K562 (cell line): Measurements from ENCODE around the gene HES4. TPM values are rescaled to one million over a fixed set of nuclear protein-coding genes. Genes with fewer than 3 reads are reported as not detected.

ENCODE experiments used
- ARID3B ChIP-seq: fragments of 250-450 bp; sonication (Bioruptor Pico); IDR thresholded peaks from 2 replicates; pipeline ENCODE4 v1.4.0; 2020; ENCODE audit warnings: borderline replicate concordance
- BCOR ChIP-seq: fragments of 450-650 bp; IDR thresholded peaks from 2 replicates; pipeline ENCODE4 v1.6.1; 2016
- CBFB ChIP-seq: sonication (generic); formaldehyde crosslinking; IDR thresholded peaks from 2 replicates; pipeline ENCODE4 v1.4.0; 2020; ENCODE audit warnings: mild to moderate bottlenecking, missing genetic modification reagents
- E2F4 ChIP-seq: sonication (generic); formaldehyde crosslinking; IDR thresholded peaks from 2 replicates; pipeline ENCODE4 v1.8.0; 2022; ENCODE audit warnings: mild to moderate bottlenecking, low read depth, missing genetic modification reagents
- ETS1 ChIP-seq: conservative IDR thresholded peaks from 2 replicates; pipeline ENCODE4 v1.6.1; 2011; ENCODE audit warnings: low read depth, mild to moderate bottlenecking, low read length; ENCODE audit not compliant: control insufficient read depth
- EZH2 ChIP-seq: IDR thresholded peaks from 2 replicates; pipeline ENCODE4 v1.6.1; 2012; ENCODE audit warnings: low read depth, mild to moderate bottlenecking, inconsistent platforms, low read length, borderline replicate concordance
- NR3C1 ChIP-seq: sonication (generic); formaldehyde crosslinking; IDR thresholded peaks from 2 replicates; pipeline ENCODE4 v1.8.1; 2022; ENCODE audit warnings: missing genetic modification reagents
- OTX1 ChIP-seq: fragments of 450-650 bp; formaldehyde crosslinking; IDR thresholded peaks from 2 replicates; pipeline ENCODE4 v1.4.0; 2022; ENCODE audit warnings: mild to moderate bottlenecking
- PHF8 ChIP-seq: fragments of 200-600 bp; sonication (generic); IDR thresholded peaks from 2 replicates; pipeline ENCODE4 v1.6.1; 2012; ENCODE audit warnings: mixed run types, mild to moderate bottlenecking, inconsistent platforms, low read length, moderate library complexity, borderline replicate concordance
- POLR2G ChIP-seq: fragments of 200-400 bp; formaldehyde crosslinking; IDR thresholded peaks from 2 replicates; pipeline ENCODE4 v1.6.1; 2017; ENCODE audit warnings: low read depth, mild to moderate bottlenecking, antibody characterized with exemption, low read length, moderate library complexity
- POU5F1 ChIP-seq: fragments of 150-350 bp; IDR thresholded peaks from 2 replicates; pipeline ENCODE4 v1.6.1; 2014; ENCODE audit warnings: borderline replicate concordance, low read length, low read depth, mild to moderate bottlenecking; ENCODE audit not compliant: partially characterized antibody
- PPARD ChIP-seq: fragments of 250-450 bp; sonication (Bioruptor Pico); IDR thresholded peaks from 2 replicates; pipeline ENCODE4 v1.8.0; 2022; ENCODE audit warnings: inconsistent platforms, mild to moderate bottlenecking, moderate library complexity
- RBBP5 ChIP-seq: fragments of 200-600 bp; sonication (generic); IDR thresholded peaks from 2 replicates; pipeline ENCODE4 v1.6.1; 2012; ENCODE audit warnings: borderline replicate concordance, mild to moderate bottlenecking, low read length, control low read depth, inconsistent platforms; ENCODE audit not compliant: insufficient read depth, poor library complexity, severe bottlenecking
- RBFOX2 ChIP-seq: fragments of 200-400 bp; formaldehyde crosslinking; IDR thresholded peaks from 2 replicates; pipeline ENCODE4 v1.6.1; 2017; ENCODE audit warnings: low read depth, mild to moderate bottlenecking, low read length, moderate library complexity
- RUNX1 ChIP-seq: sonication (generic); IDR thresholded peaks from 2 replicates; pipeline ENCODE4 v1.6.1; 2016; ENCODE audit warnings: antibody characterized with exemption, low read depth
- SMARCA5 ChIP-seq: fragments of 450-650 bp; IDR thresholded peaks from 2 replicates; pipeline ENCODE4 v1.6.1; 2016
- SRSF1 ChIP-seq: fragments of 200-400 bp; formaldehyde crosslinking; IDR thresholded peaks from 2 replicates; pipeline ENCODE4 v1.6.1; 2017; ENCODE audit warnings: mild to moderate bottlenecking, low read depth, low read length, moderate library complexity
- ZBTB2 ChIP-seq: fragments of 450-650 bp; IDR thresholded peaks from 2 replicates; pipeline ENCODE4 v1.6.1; 2016; ENCODE audit warnings: antibody characterized with exemption
- ZBTB26 ChIP-seq: fragments of 450-650 bp; formaldehyde crosslinking; IDR thresholded peaks from 2 replicates; pipeline ENCODE4 v1.4.0; 2022; ENCODE audit warnings: missing genetic modification characterization
- ZNF668 ChIP-seq: fragments of 250-450 bp; sonication (Bioruptor Pico); IDR thresholded peaks from 2 replicates; pipeline ENCODE4 v1.8.0; 2022; ENCODE audit warnings: mild to moderate bottlenecking, inconsistent platforms
- ZNF830 ChIP-seq: fragments of 250-450 bp; sonication (Bioruptor Pico); IDR thresholded peaks from 2 replicates; pipeline ENCODE4 v1.5.0; 2021; ENCODE audit warnings: mild to moderate bottlenecking
- polyA plus RNA-seq, 8 experiments: library from polyadenylated mRNA; depleted of rRNA in 4 of 8; stranded (reverse) in 5 of 8; unstranded in 3 of 8; fragments of >200 nt; fragmentation: Nextera tagmentation in 2 of 8; fragmentation: Illumina TruSeq in 1 of 8; extraction: Ambion mirVana in 2 of 8; extraction: Trizol in 1 of 8; gene quantifications; 2 replicates each; pipeline versions ENCODE4 v1.2.1 to v1.2.3, GENCODE V29; 2011 to 2014; ENCODE audit warnings: inconsistent platforms in 1 of 8, missing spikeins in 1 of 8
- total RNA-seq, 7 experiments: library from RNA; depleted of rRNA in 6 of 7; stranded (reverse); fragments of >200 nt in 6 of 7; fragmentation: Illumina TruSeq in 2 of 7; extraction: Trizol in 2 of 7; gene quantifications; 2 replicates each; pipeline versions ENCODE4 v1.2.1 to v1.2.3, GENCODE V29; 2011 to 2021; ENCODE audit warnings: low replicate concordance in 1 of 7

HES4 gene
- total and polyA plus RNA-seq, 9 of the 15 experiments (the other 6 are each of a cell fraction or from before 2014, with no cell fraction given): 0.21 to 43.7 (median 5.3) TPM; not detected in 2

GRCh38 chr1:1019122-1019999 is 19.5 kb upstream of the HES4 start (continued):
- TF ChIP-seq RBFOX2: peak; percentile 52
- no peak for TF ChIP-seq RBBP5
- no peak for TF ChIP-seq POU5F1
- peak; percentile 78 for TF ChIP-seq POLR2G
- TF ChIP-seq ETS1: 0 out of 2 replicates have a peak, but pooled peaks have one; percentile 35
- TF ChIP-seq ZNF668: no peak
- no peak for TF ChIP-seq RUNX1
- TF ChIP-seq NR3C1 (CRISPR knock-in tag): no peak
- TF ChIP-seq BCOR: peak; percentile 99
- TF ChIP-seq ZNF830 (CRISPR knock-in tag): no peak
- TF ChIP-seq PHF8: peak; percentile 65; the same call in 1 of the 2 replicates
- TF ChIP-seq OTX1 (CRISPR knock-in tag): 0 out of 2 replicates have a peak, but pooled peaks have one; percentile 5
- TF ChIP-seq EZH2: no peak
- no peak for TF ChIP-seq ZBTB2
- TF ChIP-seq CBFB (CRISPR knock-in tag): no peak
- 0 out of 2 replicates have a peak, but pooled peaks have one; percentile 21 for TF ChIP-seq SMARCA5
- no peak for TF ChIP-seq PPARD (CRISPR knock-in tag)
- TF ChIP-seq ARID3B: no peak
- peak; percentile 70; the same call in 1 of the 2 replicates for TF ChIP-seq E2F4 (CRISPR knock-in tag)
- TF ChIP-seq SRSF1: no peak
- no peak for TF ChIP-seq ZBTB26 (CRISPR knock-in tag)
